ENCODE results near the gene GPLD1.

GRCh38 chr6:24469811-24470210 lies 19.6 kb downstream of the GPLD1 start:
- TF ChIP-seq, protein P1, sequence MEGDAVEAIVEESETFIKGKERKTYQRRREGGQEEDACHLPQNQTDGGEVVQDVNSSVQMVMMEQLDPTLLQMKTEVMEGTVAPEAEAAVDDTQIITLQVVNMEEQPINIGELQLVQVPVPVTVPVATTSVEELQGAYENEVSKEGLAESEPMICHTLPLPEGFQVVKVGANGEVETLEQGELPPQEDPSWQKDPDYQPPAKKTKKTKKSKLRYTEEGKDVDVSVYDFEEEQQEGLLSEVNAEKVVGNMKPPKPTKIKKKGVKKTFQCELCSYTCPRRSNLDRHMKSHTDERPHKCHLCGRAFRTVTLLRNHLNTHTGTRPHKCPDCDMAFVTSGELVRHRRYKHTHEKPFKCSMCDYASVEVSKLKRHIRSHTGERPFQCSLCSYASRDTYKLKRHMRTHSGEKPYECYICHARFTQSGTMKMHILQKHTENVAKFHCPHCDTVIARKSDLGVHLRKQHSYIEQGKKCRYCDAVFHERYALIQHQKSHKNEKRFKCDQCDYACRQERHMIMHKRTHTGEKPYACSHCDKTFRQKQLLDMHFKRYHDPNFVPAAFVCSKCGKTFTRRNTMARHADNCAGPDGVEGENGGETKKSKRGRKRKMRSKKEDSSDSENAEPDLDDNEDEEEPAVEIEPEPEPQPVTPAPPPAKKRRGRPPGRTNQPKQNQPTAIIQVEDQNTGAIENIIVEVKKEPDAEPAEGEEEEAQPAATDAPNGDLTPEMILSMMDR (IDR thresholded peaks at IDR 0.05; ENCODE audit: low read depth, low read length, poor library complexity, severe bottlenecking) = no peak
- no peak for TF ChIP-seq EZH2phosphoT487 (IDR thresholded peaks at IDR 0.05; ENCODE audit: borderline replicate concordance, low read length)
